ENCODE measurements around the gene CDC42BPA. TPM values are rescaled to one million over a fixed set of nuclear protein-coding genes. Genes with fewer than 3 reads are reported as not detected.

CDC42BPA gene
- total and polyA plus RNA-seq, 2 of the 8 experiments (the other 6 are each of a cell fraction or from before 2014, with no cell fraction given), result 7.1 to 28.5 TPM

DNA sequence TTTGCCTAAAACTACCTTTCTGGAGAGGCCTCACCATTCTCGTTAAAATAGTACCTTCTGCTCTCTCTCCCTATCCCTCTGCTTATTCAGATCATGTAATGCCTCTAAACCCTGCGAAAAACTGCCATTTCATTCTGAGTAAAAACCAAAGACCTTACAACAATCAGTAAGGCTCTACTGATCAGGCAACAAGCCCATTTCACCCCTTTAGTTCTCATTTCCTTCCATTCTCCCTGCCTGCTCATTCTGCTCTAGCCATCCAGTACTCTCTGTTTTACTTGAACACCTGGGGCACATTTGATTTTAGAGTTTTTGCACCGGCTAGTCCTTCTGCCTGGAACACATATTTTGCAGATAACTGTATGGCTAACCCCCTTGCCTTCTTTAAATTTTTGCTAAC lies 190.4 kb downstream of the CDC42BPA start:
- no peak overlapping the region for H2BK15ac ChIP-seq (ENCODE audit: low read length)
- H2AK5ac ChIP-seq (ENCODE audit: low read depth, low read length), result no peak overlapping the region
- H4K5ac ChIP-seq (ENCODE audit: insufficient read length, low read depth, low read length), result no peak overlapping the region
- no peak overlapping the region for H3K56ac ChIP-seq (replicated peaks; ENCODE audit: insufficient read length, low read depth, low read length)
- H4K20me1 ChIP-seq (replicated peaks in 1 of 2; ENCODE audit: control insufficient read depth in 1 of 2, insufficient read depth in 2 of 2, low read length in 2 of 2), result peaks cover 2% of the 10 kb centered on the region in 2 experiments
- no peak overlapping the region for H2BK12ac ChIP-seq (ENCODE audit: low read depth, low read length)
- no peak overlapping the region for H3K4ac ChIP-seq (replicated peaks; ENCODE audit: insufficient read length, low read depth, low read length)
- no peak overlapping the region for H2AFZ ChIP-seq (ENCODE audit: low read length)
- H3K27me3 ChIP-seq (replicated peaks in 1 of 4; ENCODE audit: control insufficient read depth in 3 of 4, extremely low read depth in 1 of 4, insufficient read depth in 3 of 4, low read length in 3 of 4), result no peaks in the 10 kb centered on the region
- no peak overlapping the region for H2BK5ac ChIP-seq (ENCODE audit: low read depth, low read length)
- 90% methylated on average over 3 of the region's 3 CpGs; no CpG with 5 or more reads in 1 of the 2 experiments for WGBS, 2 experiments (ENCODE audit: extremely low coverage in 1 of 2, insufficient coverage in 1 of 2, insufficient read length in 1 of 2, insufficient replicate concordance in 2 of 2, low coverage in 1 of 2, low lambda C conversion rate in 2 of 2, missing lambda C conversion rate in 1 of 2)
- no peak overlapping the region for H4K8ac ChIP-seq (ENCODE audit: extremely low read depth, insufficient read depth, low read length)
- no peak overlapping the region for H3K4me3 ChIP-seq (ENCODE audit: extremely low read depth in 1 of 4, insufficient read depth in 2 of 4, low read depth in 3 of 4, low read length in 4 of 4)
- DNase-seq (ENCODE audit: low read depth in 1 of 2, low spot score in 2 of 2) (no peak), FAIRE-seq (no peak)
- H2BK20ac ChIP-seq (ENCODE audit: low read length), result no peak overlapping the region
- H3K4me2 ChIP-seq (ENCODE audit: insufficient read depth in 1 of 2, low read depth in 2 of 2, low read length in 2 of 2), result no peak overlapping the region
- H3K4me1 ChIP-seq (replicated peaks in 1 of 4; ENCODE audit: control insufficient read depth in 3 of 4, insufficient read depth in 4 of 4, low read length in 3 of 4), result peaks cover 0 to 11% (median 4%) of the 10 kb centered on the region in 4 experiments; a peak in 4 of 7 replicates
- no peak overlapping the region for H3K14ac ChIP-seq (ENCODE audit: insufficient read length)
- H3K27ac ChIP-seq (ENCODE audit: low read depth, low read length), result no peak overlapping the region
- no peak overlapping the region for H2BK120ac ChIP-seq (replicated peaks; ENCODE audit: low read depth, low read length)
- H3K79me1 ChIP-seq (ENCODE audit: low read depth, low read length), result no peaks in the 10 kb centered on the region
- no peaks in the 10 kb centered on the region for H3K23me2 ChIP-seq (ENCODE audit: low read depth, low read length)
- ChIA-PET POLR2A (ENCODE audit: partially characterized antibody) (no interaction called here), CTCF (ENCODE audit: partially characterized antibody) (no interaction called here)
- H4K91ac ChIP-seq (replicated peaks; ENCODE audit: insufficient read length, low read length), result no peak overlapping the region
- H3K9ac ChIP-seq (replicated peaks in 1 of 4; ENCODE audit: extremely low read depth in 1 of 4, low read depth in 3 of 4, low read length in 3 of 4), result no peak overlapping the region
- no peak overlapping the region for H3K18ac ChIP-seq (ENCODE audit: extremely low read depth, low read length)
- H3K23ac ChIP-seq (ENCODE audit: insufficient read length), result no peak overlapping the region
- no peaks in the 10 kb centered on the region for H3K9me3 ChIP-seq (ENCODE audit: insufficient read depth in 2 of 2, low read depth in 1 of 2, low read length in 1 of 2)
- no peaks in the 10 kb centered on the region for H3K79me2 ChIP-seq (ENCODE audit: control insufficient read depth in 1 of 2, insufficient read depth in 2 of 2, low read length in 2 of 2)
- peaks cover 0 to 4% (median 0%) of the 10 kb centered on the region in 4 experiments; a peak in 2 of 8 replicates for H3K36me3 ChIP-seq (ENCODE audit: control insufficient read depth in 2 of 4, insufficient read depth in 4 of 4, low read length in 3 of 4)
- no peak for TF ChIP-seq SUZ12 (IDR thresholded peaks at IDR 0.05; ENCODE audit: low read length)
- no peak for TF ChIP-seq CTBP2 (IDR thresholded peaks at IDR 0.05; ENCODE audit: borderline replicate concordance, insufficient read depth, insufficient read length, low read length)
- no peak for TF ChIP-seq FOSL1 (IDR thresholded peaks at IDR 0.05; ENCODE audit: insufficient read depth, low read depth, low read length)
- TF ChIP-seq POLR2A (IDR thresholded peaks at IDR 0.05; ENCODE audit: control extremely low read depth in 1 of 2, low read depth in 2 of 2, low read length in 2 of 2), result no peak
- no peak for TF ChIP-seq TEAD4 (IDR thresholded peaks at IDR 0.05; ENCODE audit: low read depth, low read length)
- TF ChIP-seq, protein P1, sequence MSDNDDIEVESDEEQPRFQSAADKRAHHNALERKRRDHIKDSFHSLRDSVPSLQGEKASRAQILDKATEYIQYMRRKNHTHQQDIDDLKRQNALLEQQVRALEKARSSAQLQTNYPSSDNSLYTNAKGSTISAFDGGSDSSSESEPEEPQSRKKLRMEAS (IDR thresholded peaks at IDR 0.05), result no peak
- no peak for TF ChIP-seq NANOG (IDR thresholded peaks at IDR 0.05; ENCODE audit: insufficient read depth, low read depth, low read length, poor library complexity, severe bottlenecking)
- no peak for TF ChIP-seq TCF12 (IDR thresholded peaks at IDR 0.05; ENCODE audit: low read depth, low read length)
- no peak for TF ChIP-seq SAP30 (IDR thresholded peaks at IDR 0.05; ENCODE audit: insufficient read depth, insufficient replicate concordance, low read length)
- no peak for TF ChIP-seq RFX5 (IDR thresholded peaks at IDR 0.05; ENCODE audit: borderline replicate concordance, low read depth, low read length)
- no peak for TF ChIP-seq MAFK (IDR thresholded peaks at IDR 0.05; ENCODE audit: low read depth, low read length)
- no peak for TF ChIP-seq JUN (IDR thresholded peaks at IDR 0.05; ENCODE audit: low read depth, low read length)
- TF ChIP-seq YY1 (IDR thresholded peaks at IDR 0.05; ENCODE audit: low read depth, low read length), result no peak
- TF ChIP-seq BRCA1 (IDR thresholded peaks at IDR 0.05; ENCODE audit: low read depth, low read length), result no peak
- no peak for TF ChIP-seq BACH1 (IDR thresholded peaks at IDR 0.05; ENCODE audit: low read length)

Data from H1 (cell line).